HEK293 (cell line): ENCODE measurements around the gene MTG1.

Experiments used
- SETDB1 ChIP-seq: IDR thresholded peaks from one replicate; pipeline ENCODE4 v1.6.1; 2017; ENCODE audit warnings: mild to moderate bottlenecking, low read length, moderate library complexity, mixed read lengths; ENCODE audit not compliant: insufficient read length
- ZNF280D ChIP-seq: fragments of 450-650 bp; formaldehyde crosslinking; IDR thresholded peaks from 2 replicates; pipeline ENCODE4 v1.5.1; 2016; ENCODE audit warnings: missing biosample characterization, missing genetic modification characterization
- ZNF311 ChIP-seq: fragments of 450-650 bp; formaldehyde crosslinking; IDR thresholded peaks from 2 replicates; pipeline ENCODE4 v1.5.1; 2017; ENCODE audit warnings: missing biosample characterization, missing genetic modification characterization, borderline replicate concordance
- ZNF362 ChIP-seq: fragments of 450-650 bp; formaldehyde crosslinking; IDR thresholded peaks from 2 replicates; pipeline ENCODE4 v1.5.1; 2016; ENCODE audit warnings: missing biosample characterization, missing genetic modification characterization
- ZNF449 ChIP-seq: fragments of 450-650 bp; formaldehyde crosslinking; IDR thresholded peaks from 2 replicates; pipeline ENCODE4 v1.5.1; 2017; ENCODE audit warnings: missing biosample characterization, mild to moderate bottlenecking, missing genetic modification characterization, moderate library complexity
- ZNF830 ChIP-seq: fragments of 450-650 bp; IDR thresholded peaks from 2 replicates; pipeline ENCODE4 v1.5.0; 2018; ENCODE audit warnings: missing biosample characterization, missing genetic modification characterization, low read depth, mild to moderate bottlenecking, moderate library complexity

GRCh38 chr10:133455611-133456031, 61.7 kb downstream of the MTG1 start:
- TF ChIP-seq SETDB1 (no peak), ZNF362 (tag by site-specific recombination) (no peak), ZNF311 (no peak), ZNF830 (no peak), ZNF280D (tag by site-specific recombination) (no peak), ZNF449 (tag by site-specific recombination) (no peak)
